Embryonic facial prominence (tissue), 1 donor: ENCODE results near the gene MIER2.
"Not testable (repeated sequence)": the region's sequence is repeated elsewhere in the genome, so short reads cannot be mapped to it uniquely, and the experiment has no call there.

Experiments
- DNase-seq: peaks from one replicate; pipeline ENCODE4 v3.0.0-alpha.2; 2016; ENCODE audit errors: extremely low spot score

Gene MIER2

DNA sequence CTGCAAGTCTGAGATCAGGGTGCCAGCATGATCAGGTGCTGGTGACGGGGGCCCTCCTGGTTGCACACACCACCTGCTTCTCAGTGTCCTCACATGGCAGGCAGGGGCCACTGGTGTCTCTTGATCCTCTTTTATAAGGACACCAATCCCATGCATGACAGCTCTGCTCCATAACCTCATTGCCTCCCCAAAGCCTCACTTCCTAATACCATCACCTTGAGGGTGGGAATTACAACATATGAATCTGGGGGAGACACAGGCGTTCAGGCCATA is 15.0 kb upstream of the MIER2 start:
- no peak for DNase-seq

GRCh38 chr19:355536-355935 is 10.9 kb upstream of the MIER2 start:
- not testable (repeated sequence) for DNase-seq

- DNase-seq = no peak
Measured at GRCh38 chr19:355134-355533, 10.5 kb upstream of the MIER2 start.

DNA sequence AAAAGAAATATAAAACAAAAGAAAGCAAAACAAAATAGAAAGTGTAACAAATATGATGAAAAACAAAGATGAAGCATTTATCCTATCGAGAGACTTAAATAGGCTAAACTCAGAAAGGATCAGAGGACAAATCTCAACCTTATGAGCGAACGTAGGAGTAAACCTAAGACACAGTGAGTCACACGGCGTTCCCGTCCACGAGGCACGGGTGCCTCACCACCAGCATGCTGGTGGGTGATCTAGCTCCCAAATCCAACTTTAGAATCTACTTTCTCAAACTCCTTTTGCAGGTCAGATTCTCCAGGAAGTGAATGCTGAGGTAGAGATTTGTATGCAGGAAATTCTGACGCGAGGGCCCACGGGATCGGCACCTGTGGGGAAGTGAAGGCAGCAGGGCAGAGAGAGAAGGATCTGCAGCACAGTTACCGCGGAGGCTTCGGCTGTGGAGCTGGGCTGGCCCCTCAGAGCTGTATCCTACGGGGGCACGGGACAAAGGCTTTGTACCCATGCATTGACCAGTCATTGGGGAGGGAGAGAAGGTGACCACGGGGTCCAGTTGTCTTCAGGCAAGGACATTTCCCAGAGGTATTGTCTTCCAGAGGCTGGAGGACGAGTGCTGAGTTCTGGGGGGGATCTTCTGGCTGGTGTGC is 7.5 kb upstream of the MIER2 start:
- DNase-seq = no peak

DNA sequence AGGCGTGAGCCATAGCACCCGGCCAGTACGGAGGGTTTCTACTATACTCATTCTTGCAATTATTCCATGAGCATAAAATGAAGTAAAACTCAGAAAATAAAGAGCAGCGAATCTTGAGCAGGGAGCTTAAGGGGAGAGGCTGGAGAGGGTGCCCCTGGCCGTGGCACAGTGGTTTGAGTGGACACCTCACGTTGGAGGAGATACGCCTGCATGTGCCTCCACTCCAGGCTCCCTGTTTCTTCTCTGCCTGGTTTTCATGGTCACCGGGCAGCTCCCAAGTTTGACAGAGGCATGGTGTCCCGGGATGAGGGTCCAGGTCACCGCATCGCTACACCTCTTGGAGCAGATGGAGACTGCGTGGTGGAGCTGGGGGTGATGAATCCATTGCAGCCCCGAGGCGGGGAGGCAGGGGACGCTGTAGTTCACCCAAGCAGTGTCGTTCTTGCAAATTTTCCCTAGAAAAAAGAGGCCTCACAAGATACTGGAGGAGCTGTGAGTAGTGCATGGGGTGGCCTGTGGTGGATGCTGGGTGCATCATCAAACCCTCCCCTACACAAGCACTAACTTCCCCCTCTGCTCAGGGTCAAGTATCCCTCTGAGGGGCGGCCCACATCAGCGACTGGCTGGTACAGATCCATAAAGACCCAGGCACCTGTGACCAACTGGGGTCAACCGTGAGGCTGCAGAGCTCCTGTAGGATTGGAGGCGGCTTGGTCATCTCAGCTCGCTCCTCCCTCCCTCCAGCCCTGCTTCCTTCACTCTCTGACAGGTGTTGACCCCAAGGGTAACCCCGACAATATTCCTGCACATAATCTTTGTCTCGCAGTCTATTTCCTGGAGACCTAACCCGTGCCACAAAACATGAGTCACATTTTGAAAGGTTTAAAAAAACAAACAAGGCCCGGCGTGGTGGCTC is 3.6 kb upstream of the MIER2 start:
- DNase-seq = no peak

- DNase-seq = no peak
Measured at GRCh38 chr19:345320-345879, 804 bp upstream of the MIER2 start.

DNA sequence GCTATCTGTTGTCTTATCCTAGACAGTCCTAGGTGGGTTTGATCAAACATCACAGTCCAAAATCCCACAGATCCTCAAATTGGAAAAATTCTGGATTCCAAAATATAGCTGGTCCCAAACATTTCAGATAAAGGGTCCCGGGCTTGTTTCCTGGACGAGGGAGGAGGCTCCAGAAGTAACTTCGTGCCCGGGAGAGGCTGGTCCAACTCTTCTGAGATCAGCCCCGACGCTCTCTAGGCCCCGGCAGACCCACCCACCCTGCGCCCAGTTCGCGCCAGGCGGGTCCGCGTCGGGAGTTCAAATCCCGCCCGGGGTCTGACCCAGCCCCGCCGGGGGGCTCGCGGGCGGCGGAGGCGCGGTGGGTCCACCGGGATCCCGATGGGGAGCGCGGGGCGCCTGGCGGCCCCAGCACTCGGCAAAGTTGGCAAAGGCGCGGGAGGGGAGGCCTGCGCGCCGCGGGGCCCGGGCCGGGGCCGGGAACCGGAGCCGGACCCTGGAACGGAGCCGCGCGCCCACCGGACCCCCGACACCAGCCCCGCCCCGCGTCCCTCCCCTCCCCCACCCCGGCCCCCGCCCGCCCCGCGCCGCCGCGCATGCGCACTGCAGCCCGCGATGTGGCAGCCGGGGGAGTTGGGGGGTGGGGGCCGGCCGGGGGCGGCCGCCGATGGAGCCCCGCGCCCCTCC is 513 bp downstream of the MIER2 start:
- DNase-seq = no peak

GRCh38 chr19:343451-343931 is 1.1 kb downstream of the MIER2 start:
- DNase-seq = no peak

DNA sequence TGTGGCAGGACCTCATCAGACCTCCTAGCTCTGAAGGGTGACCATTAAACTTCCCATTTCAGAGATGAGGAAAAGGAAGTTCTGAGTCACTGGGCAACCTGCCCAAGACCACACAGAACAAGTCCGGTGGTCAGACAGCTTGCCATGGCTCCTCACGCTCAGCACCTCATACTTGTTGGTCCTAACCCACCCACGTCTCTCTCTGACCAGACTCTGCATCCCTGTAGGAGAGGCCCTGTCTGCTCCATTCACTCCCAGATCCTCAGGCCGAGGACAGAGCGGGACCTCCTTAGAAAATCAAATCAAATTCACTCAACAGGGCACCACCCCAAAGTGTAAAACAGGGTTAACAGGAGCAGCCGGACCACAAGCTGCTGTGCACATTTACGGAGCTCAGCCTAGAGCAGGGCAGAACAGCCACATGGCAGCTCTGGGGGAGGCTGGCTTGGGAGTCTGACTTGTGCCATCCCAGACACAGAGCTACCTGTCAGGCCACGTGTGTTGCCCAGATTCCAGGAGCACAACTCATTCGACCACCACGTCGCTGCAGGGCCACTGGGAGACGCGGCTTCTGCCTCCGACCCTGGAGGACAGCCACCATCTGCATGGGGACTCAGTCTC is 1.7 kb downstream of the MIER2 start:
- no peak for DNase-seq

GRCh38 chr19:342128-342455 is 2.5 kb downstream of the MIER2 start:
- no peak for DNase-seq

DNA sequence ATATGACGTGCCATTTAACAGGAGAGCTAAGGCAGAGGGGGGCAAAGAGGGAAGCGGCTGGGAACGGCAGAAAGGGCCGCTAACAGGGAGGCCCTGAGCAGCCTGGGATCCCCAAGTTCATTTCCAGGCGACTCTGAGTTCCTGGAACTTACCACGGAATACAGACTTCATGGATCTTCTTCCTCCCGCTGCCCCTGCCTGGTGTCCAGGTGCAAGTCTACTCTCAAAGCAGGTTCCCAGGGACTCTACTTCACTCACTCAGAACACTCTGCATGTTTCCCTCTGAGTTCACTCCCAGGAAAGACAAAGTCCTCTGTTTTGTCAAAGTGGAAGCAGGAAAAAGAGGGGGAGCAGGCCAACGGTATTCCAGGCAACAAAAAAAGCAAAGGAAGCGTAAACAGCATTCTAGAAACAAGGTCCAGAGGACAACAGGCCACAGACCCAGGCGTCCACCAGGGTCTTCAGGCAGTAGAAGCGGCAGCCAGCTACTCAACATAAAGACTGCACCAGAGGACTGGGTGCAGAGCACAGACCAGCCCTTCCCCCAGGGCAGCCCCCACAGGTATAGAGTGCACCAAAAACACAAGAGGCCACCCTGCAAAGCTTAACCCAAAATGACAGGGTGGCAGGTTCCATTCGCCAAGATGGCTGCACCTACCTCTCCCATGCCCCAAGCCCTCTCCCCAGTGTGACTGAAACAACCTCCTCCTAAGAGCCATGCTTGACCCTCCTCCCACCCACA is 3.0 kb downstream of the MIER2 start:
- DNase-seq = no peak

GRCh38 chr19:340620-341385 is 3.8 kb downstream of the MIER2 start:
- DNase-seq = no peak

- no peak for DNase-seq
Measured at GRCh38 chr19:339262-339887, 5.2 kb downstream of the MIER2 start.

GRCh38 chr19:338421-338820 is 6.2 kb downstream of the MIER2 start:
- no peak for DNase-seq

DNA sequence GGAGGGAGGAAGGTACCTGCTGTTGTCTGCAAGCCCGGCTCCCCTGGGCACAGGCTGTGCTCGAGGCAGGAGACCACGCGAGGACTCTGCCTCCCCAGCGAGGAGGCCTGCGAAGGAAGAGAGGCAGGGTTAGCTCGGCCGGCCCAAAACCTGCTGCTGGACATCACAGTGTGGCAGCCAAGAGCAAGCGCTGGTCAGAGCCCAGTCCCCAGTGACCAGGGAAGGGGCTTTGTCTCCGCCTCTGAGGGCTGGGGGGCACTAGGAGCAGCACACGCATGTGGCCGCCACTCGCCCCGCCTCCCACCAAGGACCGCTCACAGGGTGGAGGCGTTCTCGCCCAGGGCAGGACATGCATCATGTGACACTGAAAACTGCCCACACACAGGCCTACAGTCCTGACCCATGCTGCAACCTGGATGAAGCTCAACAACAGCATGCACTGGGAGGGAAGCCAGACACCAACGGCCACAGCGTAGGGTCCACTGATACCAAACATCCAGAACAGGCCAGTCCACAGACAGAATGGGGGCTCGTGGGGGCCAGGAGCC is 8.5 kb downstream of the MIER2 start:
- DNase-seq = no peak

- DNase-seq = no peak
Measured at GRCh38 chr19:335486-336066, 9.0 kb downstream of the MIER2 start.

DNA sequence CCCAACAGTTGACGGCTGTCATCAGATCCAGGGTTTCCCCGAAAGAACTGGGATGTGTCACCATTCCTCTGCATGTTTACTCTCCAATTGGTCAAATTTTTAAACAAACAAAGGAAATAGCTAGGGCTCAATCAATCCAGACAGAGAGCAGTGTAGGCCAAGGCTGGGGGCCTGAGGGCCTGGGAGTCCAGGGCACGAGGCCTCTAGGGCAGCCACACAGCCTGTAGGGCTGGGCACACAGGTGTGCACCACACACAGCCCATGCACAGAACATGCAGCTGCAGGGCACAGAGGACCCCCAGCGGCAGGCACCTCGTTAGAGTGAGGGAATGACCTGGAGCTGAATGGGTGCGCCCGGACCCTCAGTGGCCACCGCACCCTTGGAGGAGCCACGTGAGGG is 9.5 kb downstream of the MIER2 start:
- no peak for DNase-seq

GRCh38 chr19:334296-335071 is 10.1 kb downstream of the MIER2 start:
- DNase-seq = no peak

DNA sequence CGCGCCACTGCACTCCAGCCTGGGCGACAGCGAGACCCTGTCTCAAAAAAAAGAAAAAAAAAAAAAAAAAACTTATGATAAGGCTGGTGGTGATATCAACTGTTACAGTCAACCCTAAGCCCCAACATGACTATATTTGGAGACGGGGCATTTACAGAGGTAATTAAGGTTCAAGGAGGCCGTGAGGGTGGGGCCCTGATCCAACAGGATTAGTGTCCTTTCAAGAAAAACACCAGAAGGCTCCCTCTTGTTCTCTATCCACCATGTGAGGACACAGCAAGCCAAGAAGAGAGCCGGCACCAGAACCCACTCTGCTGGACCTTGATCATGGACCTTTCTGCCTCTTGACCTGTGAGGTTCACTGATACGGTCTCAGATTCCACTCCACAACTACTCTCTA is 14.1 kb downstream of the MIER2 start:
- no peak for DNase-seq
